Measurements from ENCODE around the gene PIK3AP1. TPM values are rescaled to one million over a fixed set of nuclear protein-coding genes. Genes with fewer than 3 reads are reported as not detected.

The PIK3AP1 gene
- total RNA-seq, 1 donor = not detected

DNA sequence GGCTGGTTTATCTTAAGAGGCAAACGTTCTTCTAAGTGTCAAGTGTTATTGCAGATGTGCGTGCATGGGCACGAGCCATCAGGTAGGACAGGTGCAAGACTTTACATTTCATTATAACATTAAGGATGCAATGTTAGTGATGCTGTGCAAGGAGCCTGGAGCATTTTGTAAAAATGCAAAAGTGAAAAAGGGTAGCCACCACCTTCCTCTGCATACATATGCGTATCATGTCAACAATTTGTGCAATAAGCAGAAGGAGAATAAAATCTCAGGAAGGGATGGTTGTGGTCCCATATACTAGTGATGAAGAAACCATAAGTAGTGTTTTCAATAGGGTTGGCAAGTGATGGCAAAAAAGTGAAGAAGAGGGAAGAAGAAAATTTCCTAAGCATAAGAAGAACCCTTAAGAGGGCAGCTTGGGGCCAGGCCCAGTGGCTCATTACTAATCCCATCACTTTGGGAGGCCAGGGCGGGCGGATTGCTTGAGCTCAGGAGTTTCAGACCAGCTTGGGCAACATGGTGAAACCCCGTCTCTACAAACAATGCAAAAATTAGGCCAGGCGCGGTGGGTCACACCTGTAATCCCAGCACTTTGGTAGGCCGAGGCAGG is 7.5 kb downstream of the PIK3AP1 start:
- no peak for DNase-seq (ENCODE audit: low read depth)
- no peak overlapping the region for H3K4me3 ChIP-seq (ENCODE audit: low read depth, low read length)
- TF ChIP-seq, protein P1, sequence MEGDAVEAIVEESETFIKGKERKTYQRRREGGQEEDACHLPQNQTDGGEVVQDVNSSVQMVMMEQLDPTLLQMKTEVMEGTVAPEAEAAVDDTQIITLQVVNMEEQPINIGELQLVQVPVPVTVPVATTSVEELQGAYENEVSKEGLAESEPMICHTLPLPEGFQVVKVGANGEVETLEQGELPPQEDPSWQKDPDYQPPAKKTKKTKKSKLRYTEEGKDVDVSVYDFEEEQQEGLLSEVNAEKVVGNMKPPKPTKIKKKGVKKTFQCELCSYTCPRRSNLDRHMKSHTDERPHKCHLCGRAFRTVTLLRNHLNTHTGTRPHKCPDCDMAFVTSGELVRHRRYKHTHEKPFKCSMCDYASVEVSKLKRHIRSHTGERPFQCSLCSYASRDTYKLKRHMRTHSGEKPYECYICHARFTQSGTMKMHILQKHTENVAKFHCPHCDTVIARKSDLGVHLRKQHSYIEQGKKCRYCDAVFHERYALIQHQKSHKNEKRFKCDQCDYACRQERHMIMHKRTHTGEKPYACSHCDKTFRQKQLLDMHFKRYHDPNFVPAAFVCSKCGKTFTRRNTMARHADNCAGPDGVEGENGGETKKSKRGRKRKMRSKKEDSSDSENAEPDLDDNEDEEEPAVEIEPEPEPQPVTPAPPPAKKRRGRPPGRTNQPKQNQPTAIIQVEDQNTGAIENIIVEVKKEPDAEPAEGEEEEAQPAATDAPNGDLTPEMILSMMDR (IDR thresholded peaks at IDR 0.05; ENCODE audit: insufficient read depth, low read length) = no peak

DNA sequence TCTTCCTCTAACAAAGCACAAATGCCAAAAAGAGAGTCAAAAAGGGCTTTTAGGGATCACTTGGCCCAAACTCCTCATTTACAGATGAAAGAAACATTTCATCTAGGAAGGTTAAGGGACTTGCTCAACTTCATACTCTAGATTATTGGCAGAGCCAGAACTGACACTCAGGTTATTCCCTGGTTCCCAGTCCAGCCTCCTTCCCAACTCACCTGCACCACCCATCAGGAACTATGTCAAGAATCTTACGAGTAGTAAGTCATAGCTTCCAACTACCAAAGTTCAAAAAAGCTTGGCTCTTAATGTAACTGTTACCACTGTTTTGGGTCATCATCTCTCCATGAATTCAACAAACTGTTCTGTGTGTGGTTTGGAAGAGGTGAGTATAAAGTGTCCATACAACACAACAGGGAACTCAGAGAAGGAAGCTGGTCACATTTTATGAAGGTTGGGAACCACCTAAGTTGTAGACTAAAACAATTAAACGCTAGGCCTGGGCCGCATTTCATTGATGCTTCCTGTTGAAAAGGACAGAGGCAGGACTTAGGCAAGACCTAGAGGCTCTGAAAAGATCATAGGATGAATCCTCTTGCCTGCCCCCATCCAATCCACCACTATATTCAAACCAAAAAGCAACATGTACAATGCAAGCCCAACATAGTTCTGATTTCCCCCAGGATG is 9.1 kb downstream of the PIK3AP1 start:
- no peak overlapping the region for H3K4me3 ChIP-seq (ENCODE audit: low read depth, low read length)
- TF ChIP-seq, protein P1 (IDR thresholded peaks at IDR 0.05; ENCODE audit: insufficient read depth, low read length) = no peak
- DNase-seq (ENCODE audit: low read depth) = no peak

DNA sequence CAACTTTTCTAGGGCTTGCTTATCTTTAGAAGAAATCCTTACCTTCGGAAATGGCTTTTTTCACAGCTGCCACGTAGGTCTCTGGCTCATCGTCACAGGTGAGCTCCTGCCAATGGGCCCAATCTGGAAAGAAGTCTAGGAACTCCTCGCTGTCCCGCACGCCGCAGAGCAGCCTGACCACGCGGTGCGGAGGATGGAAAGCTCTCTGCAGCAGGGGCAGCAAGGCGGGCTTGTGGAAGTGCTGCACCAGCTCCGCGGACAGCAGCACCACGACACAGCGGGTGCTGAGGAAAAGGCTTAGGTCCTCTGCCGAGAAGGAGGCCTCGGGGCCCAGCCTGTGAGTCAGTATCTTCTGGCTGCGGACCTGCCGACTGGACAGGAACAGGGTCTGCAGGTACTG is 10.8 kb downstream of the PIK3AP1 start:
- H3K4me3 ChIP-seq (ENCODE audit: low read depth, low read length) = no peak overlapping the region
- no peak for DNase-seq (ENCODE audit: low read depth)
- TF ChIP-seq, protein P1 (IDR thresholded peaks at IDR 0.05; ENCODE audit: insufficient read depth, low read length) = no peak

DNA sequence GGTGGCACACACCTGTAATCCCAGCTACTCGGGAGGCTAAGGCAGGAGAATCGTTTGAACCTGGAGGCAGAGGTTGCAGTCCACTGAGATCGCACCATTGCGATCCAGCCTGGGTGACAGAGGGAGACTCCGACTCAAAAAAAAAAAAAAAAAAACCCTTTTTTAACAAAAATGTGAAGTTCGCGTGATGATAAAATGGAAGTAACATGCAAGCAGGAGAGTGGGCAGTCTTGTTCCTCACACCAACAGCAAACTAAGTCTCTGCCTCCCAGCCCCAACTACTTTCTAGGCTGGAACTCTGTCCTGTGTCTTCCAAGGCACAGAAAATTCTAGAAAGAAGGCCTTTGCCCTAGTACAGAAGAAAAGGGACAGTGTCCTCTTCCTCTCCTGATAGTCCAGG is 11.3 kb downstream of the PIK3AP1 start:
- DNase-seq (ENCODE audit: low read depth) = no peak
- no peak overlapping the region for H3K4me3 ChIP-seq (ENCODE audit: low read depth, low read length)
- TF ChIP-seq, protein P1 (IDR thresholded peaks at IDR 0.05; ENCODE audit: insufficient read depth, low read length) = no peak

DNA sequence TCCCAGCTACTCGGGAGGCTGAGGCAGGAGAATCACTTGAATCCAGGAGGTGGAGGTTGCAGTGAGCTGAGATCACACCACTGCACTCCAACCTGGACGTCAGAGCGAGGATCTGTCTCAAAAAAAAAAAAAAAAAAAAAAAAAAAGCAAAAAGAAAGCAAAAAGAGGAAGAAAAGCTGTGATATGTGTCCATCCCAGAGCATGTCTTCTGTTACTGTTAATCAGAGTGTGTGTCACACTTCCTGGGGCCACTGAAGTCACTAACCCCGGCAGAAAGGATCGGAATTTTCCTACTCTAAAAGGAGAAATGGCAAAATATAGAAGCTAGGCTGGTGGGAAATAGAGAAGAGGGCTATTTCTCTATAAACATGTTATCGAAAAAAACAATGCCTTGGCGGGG is 11.9 kb downstream of the PIK3AP1 start:
- no peak for DNase-seq (ENCODE audit: low read depth)
- H3K4me3 ChIP-seq (ENCODE audit: low read depth, low read length) = no peak overlapping the region
- TF ChIP-seq, protein P1 (IDR thresholded peaks at IDR 0.05; ENCODE audit: insufficient read depth, low read length) = no peak

DNA sequence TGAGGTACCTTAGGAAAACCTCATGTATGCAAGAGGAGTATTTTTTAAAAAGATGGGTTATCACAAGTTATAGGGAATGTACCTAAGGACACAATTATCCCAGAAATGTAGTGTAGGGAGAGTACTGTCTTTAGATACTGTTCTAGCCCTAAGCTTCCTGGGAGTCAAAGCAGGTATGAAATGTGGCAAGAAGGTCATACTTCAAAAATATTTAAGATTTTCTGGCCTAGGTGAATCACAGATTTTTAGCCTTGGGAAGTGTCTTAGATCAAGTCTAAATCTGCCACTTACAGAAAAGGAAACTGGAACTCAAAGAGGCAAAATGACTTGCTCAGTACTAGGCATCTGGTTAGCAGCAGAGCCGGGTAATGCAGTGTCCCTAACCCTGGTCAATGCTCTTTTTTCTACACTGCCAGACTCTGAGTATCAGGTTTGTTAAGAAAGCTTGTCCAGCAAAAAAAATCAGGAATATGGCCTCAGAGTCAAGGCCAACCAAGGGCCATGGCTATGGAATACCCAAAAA is 13.9 kb downstream of the PIK3AP1 start:
- TF ChIP-seq, protein P1 (IDR thresholded peaks at IDR 0.05; ENCODE audit: insufficient read depth, low read length) = no peak
- H3K4me3 ChIP-seq (ENCODE audit: low read depth, low read length) = no peak overlapping the region
- DNase-seq (ENCODE audit: low read depth) = no peak

All from fibroblast of the aortic adventitia (primary cell).